HG03571 (cell line): ENCODE measurements around the gene ASRGL1.

Source experiments
- ATAC-seq: cut with Tn5 transposase; IDR thresholded peaks from one replicate; pipeline ENCODE4 v1.9.1; 2021; ENCODE audit not compliant: unreplicated experiment

ASRGL1 gene

DNA sequence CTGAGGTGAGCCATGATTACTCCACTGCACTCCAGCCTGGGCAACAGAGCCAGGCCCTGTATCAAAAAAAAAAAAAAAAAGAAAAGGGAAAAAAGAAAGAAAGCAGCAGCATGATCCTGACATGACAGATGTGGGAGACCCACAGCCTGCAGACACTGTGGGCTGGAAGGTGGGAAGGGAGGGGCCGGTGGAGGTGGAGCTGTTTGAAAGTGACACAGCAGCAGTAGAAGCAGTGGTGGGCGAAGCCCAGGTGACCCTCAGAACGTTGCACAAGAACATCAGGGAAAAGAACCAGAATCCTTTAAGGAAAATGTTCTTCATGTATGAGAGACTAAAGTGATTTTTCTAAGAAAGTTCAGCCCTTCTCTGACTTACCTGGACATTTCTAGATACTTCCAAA, 55.3 kb downstream of the ASRGL1 start:
- ATAC-seq, result no peak

GRCh38 chr11:62393061-62393611, 55.9 kb downstream of the ASRGL1 start:
- ATAC-seq, result no peak

DNA sequence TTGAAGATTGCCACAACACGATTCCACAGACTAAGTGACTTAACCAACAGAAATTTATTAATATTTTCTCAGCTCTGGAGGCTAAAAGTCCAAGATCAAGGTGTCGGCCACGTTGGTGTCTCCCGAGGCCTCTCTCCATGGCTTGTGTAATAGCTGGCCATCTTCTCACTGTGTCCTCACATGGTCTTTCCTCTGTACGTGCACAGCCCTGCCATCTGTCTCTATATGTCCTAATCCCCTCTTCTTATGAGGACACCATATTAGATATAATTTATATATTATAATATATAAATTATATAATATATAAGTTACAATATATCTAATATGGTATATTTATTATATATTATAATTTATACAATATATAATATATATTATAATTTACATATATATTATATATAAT, 56.5 kb downstream of the ASRGL1 start:
- no peak for ATAC-seq

- ATAC-seq, result no peak
These were observed 57.7 kb downstream of the ASRGL1 start for GRCh38 chr11:62394825-62395538.

GRCh38 chr11:62395885-62396551, 58.8 kb downstream of the ASRGL1 start:
- no peak for ATAC-seq

- no peak for ATAC-seq
These were observed 61.1 kb downstream of the ASRGL1 start for GRCh38 chr11:62398011-62398994.

GRCh38 chr11:62399172-62399877, 62.1 kb downstream of the ASRGL1 start:
- no peak for ATAC-seq

GRCh38 chr11:62399878-62400266, 62.6 kb downstream of the ASRGL1 start:
- ATAC-seq, result no peak

DNA sequence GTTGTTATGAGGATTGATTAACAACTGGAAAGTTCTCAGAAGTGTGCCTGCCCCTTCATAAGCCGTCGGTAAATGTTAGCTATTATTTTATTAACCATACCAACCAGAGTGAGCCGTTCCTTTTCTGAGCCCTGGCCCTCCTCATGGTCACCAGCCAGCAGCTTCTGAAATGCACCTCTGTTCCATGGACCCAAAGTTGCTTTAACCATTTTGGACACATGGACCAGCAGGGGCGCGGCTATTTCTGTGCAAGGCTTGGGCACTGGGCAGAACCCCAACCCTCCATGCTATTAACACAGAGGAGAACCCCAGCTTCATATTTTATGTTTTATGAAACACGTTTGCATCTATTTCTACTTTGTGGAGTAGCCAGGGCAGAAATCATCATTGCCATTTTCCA, 63.0 kb downstream of the ASRGL1 start:
- no peak for ATAC-seq

DNA sequence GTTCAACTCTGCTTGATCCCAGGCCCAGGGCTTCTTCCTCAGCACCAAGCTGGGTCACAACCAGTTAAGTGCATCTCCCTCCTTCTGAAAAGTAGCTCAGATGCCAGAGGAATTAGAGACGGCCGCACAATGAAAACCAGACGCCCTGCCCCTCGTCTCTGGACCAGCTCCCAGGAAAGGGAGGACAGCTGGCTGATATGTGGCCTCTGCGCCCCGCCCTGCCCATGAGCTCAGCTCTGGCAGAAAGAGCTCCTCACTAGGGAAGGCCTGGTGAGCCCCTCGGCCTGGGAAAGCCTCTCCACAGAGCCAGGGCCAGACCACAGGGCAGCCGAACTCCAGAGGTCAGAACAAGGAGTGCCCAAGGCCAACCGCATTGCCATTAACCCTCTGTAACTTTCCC, 63.5 kb downstream of the ASRGL1 start:
- no peak for ATAC-seq

GRCh38 chr11:62401356-62401755, 64.1 kb downstream of the ASRGL1 start:
- no peak for ATAC-seq

- no peak for ATAC-seq
These were observed 64.6 kb downstream of the ASRGL1 start for GRCh38 chr11:62401811-62402210.

DNA sequence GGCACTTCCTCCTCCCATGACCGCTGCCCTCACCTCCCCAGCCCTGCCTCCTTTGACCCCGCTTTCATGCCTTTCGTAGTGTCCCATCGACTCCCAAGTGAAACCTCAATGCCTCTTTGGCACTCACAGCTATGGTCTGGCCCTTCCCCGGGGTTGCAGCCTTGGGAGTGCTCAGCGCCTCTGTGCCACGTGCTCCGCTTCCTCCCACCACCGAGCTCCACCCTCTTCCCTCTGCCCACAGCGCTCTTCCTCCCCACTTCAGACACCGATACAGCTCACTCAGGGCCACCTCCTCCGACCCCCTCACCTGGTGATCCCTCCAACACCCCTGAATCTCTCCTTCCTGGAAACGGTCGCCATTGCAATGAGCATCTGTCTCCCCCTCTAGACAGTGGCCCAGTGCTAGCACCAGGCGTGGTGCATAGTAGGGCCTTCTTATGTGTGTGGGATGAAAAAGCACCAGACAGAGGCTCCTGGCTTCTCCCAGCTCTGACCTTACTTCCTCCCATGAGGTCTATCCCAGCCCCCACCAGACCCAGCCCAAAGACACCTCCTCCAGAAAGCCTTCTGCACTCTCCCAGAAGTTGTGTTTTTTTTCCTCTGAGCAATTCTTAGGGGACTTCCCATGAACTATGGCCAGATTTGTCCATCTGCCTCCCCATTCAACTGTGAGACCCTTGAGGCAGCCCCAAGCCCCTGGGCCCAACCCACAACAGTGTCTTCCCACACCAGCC, 65.1 kb downstream of the ASRGL1 start:
- ATAC-seq, result no peak

DNA sequence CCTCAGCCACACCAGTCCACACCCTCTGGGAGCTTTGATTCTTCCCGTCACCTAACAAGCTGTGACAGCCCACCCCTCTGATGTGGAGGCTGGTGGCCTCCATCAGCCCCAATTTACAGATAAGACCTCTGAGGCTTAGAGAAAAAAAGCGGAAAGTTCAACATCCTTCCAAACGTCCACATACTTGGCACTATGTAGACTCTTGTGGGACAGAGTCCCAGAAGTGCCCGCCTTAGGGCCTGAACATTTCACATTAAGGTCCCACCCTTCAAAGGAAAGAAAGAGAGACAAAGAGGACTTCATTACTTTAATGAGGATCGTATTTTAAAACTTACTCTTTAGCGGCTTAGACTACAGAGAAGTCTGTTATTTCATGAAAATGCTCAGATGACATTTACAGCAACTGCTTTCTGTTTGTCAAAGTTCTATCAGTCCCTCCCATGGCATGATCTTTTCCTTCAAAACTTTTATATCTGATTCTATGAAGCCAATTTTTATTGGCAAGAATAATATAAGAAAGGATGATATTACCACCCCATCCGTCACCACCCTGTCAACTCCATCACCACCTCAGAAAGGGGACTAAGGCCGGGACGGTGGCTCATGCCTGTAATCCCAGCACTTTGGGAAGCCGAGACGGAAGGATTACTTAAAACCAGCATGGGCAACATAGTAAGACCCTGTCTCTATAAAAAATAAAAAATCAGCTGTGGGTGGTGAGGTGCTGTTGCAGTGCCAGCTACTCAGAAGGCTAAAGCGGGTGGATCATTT, 65.9 kb downstream of the ASRGL1 start:
- ATAC-seq, result no peak

- no peak for ATAC-seq
These were observed 67.2 kb downstream of the ASRGL1 start for GRCh38 chr11:62404435-62404834.

- ATAC-seq, result no peak
These were observed 67.7 kb downstream of the ASRGL1 start for GRCh38 chr11:62404901-62405300.

- no peak for ATAC-seq
These were observed 68.8 kb downstream of the ASRGL1 start for GRCh38 chr11:62406034-62406433.

DNA sequence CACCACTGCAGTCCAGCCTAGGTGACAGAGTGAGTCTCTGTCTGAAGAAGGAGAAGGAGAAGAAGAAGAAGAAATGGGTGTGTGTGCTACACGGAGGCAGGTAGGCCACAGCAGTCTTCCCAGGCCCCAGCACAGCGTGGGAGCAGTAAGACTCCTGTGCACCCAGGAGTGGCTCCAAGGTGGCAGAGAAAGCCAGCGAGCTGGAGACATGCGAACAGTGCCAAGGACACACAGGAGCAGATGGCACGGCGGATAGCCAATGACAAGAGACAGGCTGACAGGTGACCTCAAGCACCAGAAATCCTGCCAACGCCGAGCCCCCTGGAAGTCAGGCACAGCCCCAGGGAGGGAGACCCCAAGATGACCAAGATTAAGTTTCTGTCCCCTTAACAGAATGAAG, 72.6 kb downstream of the ASRGL1 start:
- no peak for ATAC-seq

- ATAC-seq, result no peak
These were observed 73.7 kb downstream of the ASRGL1 start for GRCh38 chr11:62410972-62411371.
